Pericardium fibroblast (primary cell): ENCODE data around the gene NUDT7. TPM values are rescaled to one million over a fixed set of nuclear protein-coding genes. Genes with fewer than 3 reads are reported as not detected.

ENCODE experiments used
- total RNA-seq: library from RNA; depleted of rRNA; stranded (reverse); fragments of >200 nt; gene quantifications from 2 replicates; pipeline ENCODE4 v1.2.3, GENCODE V29; 2015

Gene NUDT7
- 3.1 and 3.9 TPM in 2 replicates for total RNA-seq

GRCh38 chr16:77722309-77723107, at the start of gene NUDT7:
TSS of gene NUDT7 (plus strand) at chr16:77722514. CDS start at chr16:77722583, 69 bp downstream.

GRCh38 chr16:77788181-77789084, 66.1 kb downstream of the NUDT7 start, which contains the start of gene VAT1L:
TSS of gene VAT1L (plus strand) at chr16:77788564. CDS start at chr16:77788683, 119 bp downstream.

Other genes starting within 250 kb of the NUDT7 start
- gene VAT1L, start 66.0 kb downstream of the NUDT7 start, total RNA-seq, result 1.3 and 2.0 TPM in 2 replicates